SK-N-SH treated with all-trans-retinoic acid at 6 μM for 48 hours (cell line): ENCODE measurements around the gene PARD3B.

Experiments
- ARNTL ChIP-seq: fragments of 450-650 bp; formaldehyde crosslinking; IDR thresholded peaks from 2 replicates; pipeline ENCODE4 v1.5.0; 2020; ENCODE audit warnings: low read depth, mild to moderate bottlenecking, moderate library complexity, borderline replicate concordance
- PATZ1 ChIP-seq: fragments of 250-450 bp; sonication (Bioruptor Pico); IDR thresholded peaks from 2 replicates; pipeline ENCODE4 v1.8.0; 2020; ENCODE audit warnings: mild to moderate bottlenecking, moderate library complexity, borderline replicate concordance
- ZNF70 ChIP-seq: fragments of 450-650 bp; formaldehyde crosslinking; IDR thresholded peaks from 2 replicates; pipeline ENCODE4 v1.5.0; 2020; ENCODE audit warnings: mild to moderate bottlenecking, moderate library complexity

GRCh38 chr2:205133544-205133943 is 588.3 kb downstream of the PARD3B start:
- TF ChIP-seq ZNF70 (CRISPR knock-in tag) (no peak), PATZ1 (no peak), ARNTL (CRISPR knock-in tag) (no peak)
